K562 (cell line): ENCODE results near the gene FAM98C. TPM values are rescaled to one million over a fixed set of nuclear protein-coding genes. Genes with fewer than 3 reads are reported as not detected.

Experiments
- GMEB1 ChIP-seq: fragments of 250-450 bp; sonication (Bioruptor Pico); IDR thresholded peaks from 2 replicates; pipeline ENCODE4 v1.4.0; 2020; ENCODE audit warnings: mild to moderate bottlenecking
- JUN ChIP-seq, 2 experiments: sonication (generic) in 1 of 2; formaldehyde crosslinking in 1 of 2; IDR thresholded peaks; 2 replicates each; pipeline versions ENCODE4 v1.6.1 to v1.8.0; 2012 to 2022; ENCODE audit warnings: borderline replicate concordance in 2 of 2, mild to moderate bottlenecking in 2 of 2, improper control_type of control experiment in 1 of 2, low read depth in 1 of 2, low read length in 1 of 2, missing genetic modification reagents in 1 of 2
- MCM5 ChIP-seq: fragments of 450-650 bp; IDR thresholded peaks from 2 replicates; pipeline ENCODE4 v1.6.1; 2016; ENCODE audit warnings: low read depth
- SMARCA5 ChIP-seq: fragments of 450-650 bp; IDR thresholded peaks from 2 replicates; pipeline ENCODE4 v1.6.1; 2016
- TAF9B ChIP-seq: fragments of 450-650 bp; IDR thresholded peaks from 2 replicates; pipeline ENCODE4 v1.6.1; 2018; ENCODE audit warnings: mild to moderate bottlenecking; ENCODE audit not compliant: partially characterized antibody
- THAP12 ChIP-seq: fragments of 250-450 bp; sonication (Bioruptor Pico); IDR thresholded peaks from 2 replicates; pipeline ENCODE4 v1.9.0; 2021; ENCODE audit warnings: mild to moderate bottlenecking, inconsistent platforms
- WHSC1 ChIP-seq: IDR thresholded peaks from one replicate; pipeline ENCODE4 v1.6.1; 2012; ENCODE audit warnings: low read length, control low read depth, inconsistent platforms
- polyA plus RNA-seq, 8 experiments: library from polyadenylated mRNA; depleted of rRNA in 4 of 8; stranded (reverse) in 5 of 8; unstranded in 3 of 8; fragments of >200 nt; fragmentation: Nextera tagmentation in 2 of 8; fragmentation: Illumina TruSeq in 1 of 8; extraction: Ambion mirVana in 2 of 8; extraction: Trizol in 1 of 8; gene quantifications; 2 replicates each; pipeline versions ENCODE4 v1.2.1 to v1.2.3, GENCODE V29; 2011 to 2014; ENCODE audit warnings: inconsistent platforms in 1 of 8, missing spikeins in 1 of 8
- total RNA-seq, 7 experiments: library from RNA; depleted of rRNA in 6 of 7; stranded (reverse); fragments of >200 nt in 6 of 7; fragmentation: Illumina TruSeq in 2 of 7; extraction: Trizol in 2 of 7; gene quantifications; 2 replicates each; pipeline versions ENCODE4 v1.2.1 to v1.2.3, GENCODE V29; 2011 to 2021; ENCODE audit warnings: low replicate concordance in 1 of 7

Gene FAM98C
- total and polyA plus RNA-seq, 9 of the 15 experiments (the other 6 are each of a cell fraction or from before 2014, with no cell fraction given) = 1.7 to 43.8 (median 13.7) TPM

GRCh38 chr19:38370299-38370698 lies 32.6 kb upstream of the FAM98C start (continued):
- TF ChIP-seq SMARCA5 (no peak), THAP12 (no peak), GMEB1 (no peak), JUN (IDR thresholded peaks at IDR 0.05; ENCODE audit: borderline replicate concordance, low read depth, low read length) (no peak), JUN (CRISPR knock-in tag; IDR thresholded peaks at IDR 0.05; ENCODE audit: borderline replicate concordance) (no peak), TAF9B (no peak), WHSC1 (no peak), MCM5 (no peak)
